ENCODE data around the gene CELA2B. TPM values are rescaled to one million over a fixed set of nuclear protein-coding genes. Genes with fewer than 3 reads are reported as not detected.

Gene CELA2B
- polyA plus RNA-seq, 2 of the 4 experiments (the other 2 are of a cell fraction), result not detected

DNA sequence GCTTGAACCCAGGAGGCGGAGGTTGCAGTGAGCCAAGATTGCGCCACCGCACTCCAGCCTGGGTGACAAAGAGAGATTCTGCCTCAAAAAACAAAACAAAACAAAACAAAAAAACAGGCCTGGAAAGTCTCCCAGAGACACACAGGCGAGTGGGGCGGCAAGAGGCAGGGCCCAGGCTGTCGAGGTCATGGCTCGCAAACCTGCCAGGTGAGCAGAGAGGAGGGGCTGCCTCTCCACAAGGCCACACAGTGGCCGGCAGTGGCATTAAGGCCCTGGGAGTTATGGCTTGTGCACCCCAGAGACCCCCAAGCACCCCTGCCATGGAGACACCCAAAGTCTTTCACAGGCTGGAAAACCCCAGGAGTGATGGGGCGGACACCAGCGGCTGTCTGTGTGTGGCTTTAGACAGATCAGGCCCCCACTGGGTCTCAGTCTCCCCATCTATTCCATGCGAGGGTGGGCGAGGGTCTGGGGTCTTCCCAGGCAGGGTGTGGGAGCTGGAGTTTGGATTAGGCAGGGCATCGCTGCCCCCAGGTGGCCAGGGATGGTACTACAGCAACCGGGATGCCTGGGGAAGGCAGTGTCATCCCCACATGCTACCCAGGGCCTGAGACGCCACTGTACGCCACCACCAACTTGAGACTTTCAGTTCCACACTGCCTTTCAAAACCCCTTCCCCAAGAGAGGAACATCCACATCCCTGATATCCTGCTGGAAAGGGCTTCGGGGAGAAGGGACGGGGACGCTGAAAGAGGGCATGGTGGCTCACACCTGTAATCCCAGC, 44.9 kb upstream of the CELA2B start (continued):
- TF ChIP-seq ZSCAN20 (CRISPR knock-in tag; IDR thresholded peaks at IDR 0.05), result no peak
- no peak for TF ChIP-seq NFE2L2 (conservative IDR thresholded peaks at IDR 0.05; ENCODE audit: low read length)

- Histone ChIP-seq H3K27ac (peak overlapping the region; percentile 97 to 98), H3K4me2 (no peak overlapping the region), H3K9me3 (no peaks in the 10 kb centered on the region), H3K4me3 (no peak overlapping the region), H3K4me1 (peaks cover 64% of the 10 kb centered on the region)
- DNase-seq (ENCODE audit: low read depth in 1 of 2, low spot score in 1 of 2) (no peak), FAIRE-seq (no peak), ATAC-seq (no peak)
- TF ChIP-seq ELK1 (IDR thresholded peaks at IDR 0.05; ENCODE audit: low read depth, low read length), result no peak
- no peak for TF ChIP-seq CHD4 (IDR thresholded peaks at IDR 0.05; ENCODE audit: borderline replicate concordance)
- ChIA-PET POLR2A (interaction anchor here (1.6 kb wide), 1 partner anchor 108 kb away, joined by 11 read pairs; no protein-coding TSS in a partner anchor), CTCF (interaction anchor here (0.6 to 9.8 kb wide), 31 partner anchors 9 to 647 kb away, joined by 3 to 150 read pairs (median 5); partner anchors contain the start of gene EFHD2)
- WGBS (ENCODE audit: missing lambda C conversion rate), result 68% methylated on average over 4 of the region's 4 CpGs
These were observed 44.3 kb upstream of the CELA2B start for GRCh38 chr1:15431571-15431948.

- ChIA-PET POLR2A (interaction anchor here (1.6 kb wide), 1 partner anchor 109 kb away, joined by 11 read pairs; no protein-coding TSS in a partner anchor), CTCF (interaction anchor here (0.8 to 9.8 kb wide), 15 partner anchors 9 to 280 kb away, joined by 3 to 150 read pairs (median 6); no protein-coding TSS in a partner anchor)
- H3K9me3 ChIP-seq, result no peaks in the 10 kb centered on the region
- peak overlapping the region; percentile 97 to 98 for H3K27ac ChIP-seq
- FAIRE-seq (no peak), DNase-seq (ENCODE audit: low read depth in 1 of 2, low spot score in 1 of 2) (no peak), ATAC-seq (peak in 1 of 2 experiments; percentile 1; a peak in 1 of 6 replicates)
- H3K4me2 ChIP-seq, result 0 out of 3 replicates have a peak overlapping the region, but pooled peaks have one; percentile 21
- H3K4me1 ChIP-seq, result peaks cover 56% of the 10 kb centered on the region
- 86% methylated on average over 7 of the region's 9 CpGs for WGBS (ENCODE audit: missing lambda C conversion rate)
- TF ChIP-seq CEBPB (IDR thresholded peaks at IDR 0.05), result no peak
- no peak for TF ChIP-seq CHD4 (IDR thresholded peaks at IDR 0.05; ENCODE audit: borderline replicate concordance)
- no peak for TF ChIP-seq FOSL2 (IDR thresholded peaks at IDR 0.05)
- no peak for TF ChIP-seq FOSL2 (CRISPR knock-in tag; IDR thresholded peaks at IDR 0.05)
- TF ChIP-seq EHMT2 (IDR thresholded peaks at IDR 0.05; ENCODE audit: low read depth), result no peak
- TF ChIP-seq MAX (IDR thresholded peaks at IDR 0.05), result peak; percentile 31; the same call in 1 of the 2 replicates
- H3K4me3 ChIP-seq, result no peak overlapping the region
These were observed 43.6 kb upstream of the CELA2B start for GRCh38 chr1:15432324-15432723.

- DNase-seq (ENCODE audit: low read depth in 1 of 2, low spot score in 1 of 2) (no peak), FAIRE-seq (no peak), ATAC-seq (no peak; a peak in 1 of 6 replicates)
- 68% methylated on average over 9 of the region's 9 CpGs for WGBS (ENCODE audit: missing lambda C conversion rate)
- peak overlapping the region; percentile 49 to 97; a peak in 5 of 6 replicates for H3K27ac ChIP-seq
- peak overlapping the region; percentile 22; the same call in 1 of the 3 replicates for H3K4me2 ChIP-seq
- CTCF ChIA-PET, result interaction anchor here (1.2 to 9.8 kb wide), 2 partner anchors 109 to 281 kb away, joined by 4 to 150 read pairs; no protein-coding TSS in a partner anchor
- H3K4me1 ChIP-seq, result peaks cover 44% of the 10 kb centered on the region
- POLR2A ChIA-PET, result no interaction called here
- no peak for TF ChIP-seq SMC3 (IDR thresholded peaks at IDR 0.05)
- TF ChIP-seq RAD21 (conservative IDR thresholded peaks at IDR 0.05 in 1 of 2, IDR thresholded peaks at IDR 0.05 in 1 of 2), result no peak
- no peak for TF ChIP-seq ZSCAN20 (CRISPR knock-in tag; IDR thresholded peaks at IDR 0.05)
- TF ChIP-seq FOSB (CRISPR knock-in tag; IDR thresholded peaks at IDR 0.05), result no peak
- TF ChIP-seq HOXB5 (CRISPR knock-in tag; IDR thresholded peaks at IDR 0.05), result no peak
- TF ChIP-seq, protein P1, sequence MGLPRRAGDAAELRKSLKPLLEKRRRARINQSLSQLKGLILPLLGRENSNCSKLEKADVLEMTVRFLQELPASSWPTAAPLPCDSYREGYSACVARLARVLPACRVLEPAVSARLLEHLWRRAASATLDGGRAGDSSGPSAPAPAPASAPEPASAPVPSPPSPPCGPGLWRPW (IDR thresholded peaks at IDR 0.05), result no peak
- TF ChIP-seq CBX2 (IDR thresholded peaks at IDR 0.05; ENCODE audit: borderline replicate concordance, low read depth), result no peak
- TF ChIP-seq GATA3 (IDR thresholded peaks at IDR 0.05; ENCODE audit: borderline replicate concordance), result no peak
- TF ChIP-seq MAFK (IDR thresholded peaks at IDR 0.05; ENCODE audit: partially characterized antibody), result no peak
- TF ChIP-seq CEBPB (IDR thresholded peaks at IDR 0.05), result no peak
- TF ChIP-seq, protein P2, sequence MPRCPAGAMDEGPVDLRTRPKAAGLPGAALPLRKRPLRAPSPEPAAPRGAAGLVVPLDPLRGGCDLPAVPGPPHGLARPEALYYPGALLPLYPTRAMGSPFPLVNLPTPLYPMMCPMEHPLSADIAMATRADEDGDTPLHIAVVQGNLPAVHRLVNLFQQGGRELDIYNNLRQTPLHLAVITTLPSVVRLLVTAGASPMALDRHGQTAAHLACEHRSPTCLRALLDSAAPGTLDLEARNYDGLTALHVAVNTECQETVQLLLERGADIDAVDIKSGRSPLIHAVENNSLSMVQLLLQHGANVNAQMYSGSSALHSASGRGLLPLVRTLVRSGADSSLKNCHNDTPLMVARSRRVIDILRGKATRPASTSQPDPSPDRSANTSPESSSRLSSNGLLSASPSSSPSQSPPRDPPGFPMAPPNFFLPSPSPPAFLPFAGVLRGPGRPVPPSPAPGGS (IDR thresholded peaks at IDR 0.05), result no peak
- no peak for TF ChIP-seq JUN (IDR thresholded peaks at IDR 0.05)
- TF ChIP-seq RNF2 (IDR thresholded peaks at IDR 0.05; ENCODE audit: borderline replicate concordance, low read depth), result no peak
- no peak for TF ChIP-seq KDM1A (IDR thresholded peaks at IDR 0.05; ENCODE audit: low read depth)
- TF ChIP-seq, protein P3, sequence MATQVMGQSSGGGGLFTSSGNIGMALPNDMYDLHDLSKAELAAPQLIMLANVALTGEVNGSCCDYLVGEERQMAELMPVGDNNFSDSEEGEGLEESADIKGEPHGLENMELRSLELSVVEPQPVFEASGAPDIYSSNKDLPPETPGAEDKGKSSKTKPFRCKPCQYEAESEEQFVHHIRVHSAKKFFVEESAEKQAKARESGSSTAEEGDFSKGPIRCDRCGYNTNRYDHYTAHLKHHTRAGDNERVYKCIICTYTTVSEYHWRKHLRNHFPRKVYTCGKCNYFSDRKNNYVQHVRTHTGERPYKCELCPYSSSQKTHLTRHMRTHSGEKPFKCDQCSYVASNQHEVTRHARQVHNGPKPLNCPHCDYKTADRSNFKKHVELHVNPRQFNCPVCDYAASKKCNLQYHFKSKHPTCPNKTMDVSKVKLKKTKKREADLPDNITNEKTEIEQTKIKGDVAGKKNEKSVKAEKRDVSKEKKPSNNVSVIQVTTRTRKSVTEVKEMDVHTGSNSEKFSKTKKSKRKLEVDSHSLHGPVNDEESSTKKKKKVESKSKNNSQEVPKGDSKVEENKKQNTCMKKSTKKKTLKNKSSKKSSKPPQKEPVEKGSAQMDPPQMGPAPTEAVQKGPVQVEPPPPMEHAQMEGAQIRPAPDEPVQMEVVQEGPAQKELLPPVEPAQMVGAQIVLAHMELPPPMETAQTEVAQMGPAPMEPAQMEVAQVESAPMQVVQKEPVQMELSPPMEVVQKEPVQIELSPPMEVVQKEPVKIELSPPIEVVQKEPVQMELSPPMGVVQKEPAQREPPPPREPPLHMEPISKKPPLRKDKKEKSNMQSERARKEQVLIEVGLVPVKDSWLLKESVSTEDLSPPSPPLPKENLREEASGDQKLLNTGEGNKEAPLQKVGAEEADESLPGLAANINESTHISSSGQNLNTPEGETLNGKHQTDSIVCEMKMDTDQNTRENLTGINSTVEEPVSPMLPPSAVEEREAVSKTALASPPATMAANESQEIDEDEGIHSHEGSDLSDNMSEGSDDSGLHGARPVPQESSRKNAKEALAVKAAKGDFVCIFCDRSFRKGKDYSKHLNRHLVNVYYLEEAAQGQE (IDR thresholded peaks at IDR 0.05), result no peak
- no peak overlapping the region for H3K4me3 ChIP-seq
- no peaks in the 10 kb centered on the region for H3K9me3 ChIP-seq
These were observed 42.4 kb upstream of the CELA2B start for GRCh38 chr1:15433471-15433870.

Data from A549 (cell line).